ENCODE results near the gene TRAPPC4.
"Not testable (repeated sequence)": the region's sequence is repeated elsewhere in the genome, so short reads cannot be mapped to it uniquely, and the experiment has no call there.

The TRAPPC4 gene

GRCh38 chr11:119038884-119039283 is 20.3 kb downstream of the TRAPPC4 start:
- DNase-seq = no peak

- DNase-seq = not testable (repeated sequence)
Observed at GRCh38 chr11:119039471-119039870, 20.9 kb downstream of the TRAPPC4 start.

- no peak for DNase-seq
Observed at GRCh38 chr11:119041821-119042514, 23.4 kb downstream of the TRAPPC4 start.

- no peak for DNase-seq
Observed at GRCh38 chr11:119042927-119043326, 24.4 kb downstream of the TRAPPC4 start.

GRCh38 chr11:119044708-119045107 is 26.1 kb downstream of the TRAPPC4 start:
- no peak for DNase-seq

GRCh38 chr11:119046489-119046888 is 27.9 kb downstream of the TRAPPC4 start:
- DNase-seq = no peak

GRCh38 chr11:119047205-119047604 is 28.6 kb downstream of the TRAPPC4 start:
- no peak for DNase-seq

GRCh38 chr11:119048644-119049043 is 30.1 kb downstream of the TRAPPC4 start:
- no peak for DNase-seq

- no peak for DNase-seq
Observed at GRCh38 chr11:119049081-119049480, 30.5 kb downstream of the TRAPPC4 start.

- DNase-seq = peak; percentile 35
Observed at GRCh38 chr11:119051440-119052162, 33.0 kb downstream of the TRAPPC4 start.

- no peak for DNase-seq
Observed at GRCh38 chr11:119052163-119052814, 33.7 kb downstream of the TRAPPC4 start.

- DNase-seq = no peak
Observed at GRCh38 chr11:119054418-119054817, 35.9 kb downstream of the TRAPPC4 start.

GRCh38 chr11:119055901-119056300 is 37.3 kb downstream of the TRAPPC4 start:
- DNase-seq = peak; percentile 8

- DNase-seq = peak; percentile 50
Observed at GRCh38 chr11:119056421-119056999, 37.9 kb downstream of the TRAPPC4 start.

GRCh38 chr11:119057000-119057769 is 38.6 kb downstream of the TRAPPC4 start, which contains the start of gene HYOU1:
HYOU1 (minus strand) TSS chr11:119057205; CDS start chr11:119056160, 1,045 bp downstream.
- DNase-seq = peak; percentile 98

GRCh38 chr11:119059128-119059527 is 40.6 kb downstream of the TRAPPC4 start:
- not testable (repeated sequence) for DNase-seq

- DNase-seq = no peak
Observed at GRCh38 chr11:119061256-119061655, 42.7 kb downstream of the TRAPPC4 start.

GRCh38 chr11:119062779-119063178 is 44.2 kb downstream of the TRAPPC4 start:
- DNase-seq = no peak

GRCh38 chr11:119065369-119065768 is 46.8 kb downstream of the TRAPPC4 start:
- DNase-seq = peak; percentile 38

GRCh38 chr11:119067371-119068222 is 49.0 kb downstream of the TRAPPC4 start, which contains the start of gene VPS11:
VPS11 (plus strand) TSS chr11:119067818; CDS start chr11:119067824, 6 bp downstream.
- DNase-seq = peak; percentile 98
